ENCODE results near the gene PPP1R13L.

GRCh38 chr19:45382426-45382825, 22.4 kb downstream of the PPP1R13L start:
- TF ChIP-seq POLR2A (IDR thresholded peaks at IDR 0.05) (no peak), CTCF (IDR thresholded peaks at IDR 0.05) (no peak)
